ENCODE results near the gene SMYD5.

The SMYD5 gene

GRCh38 chr2:73243884-73244570 lies 30.0 kb downstream of the SMYD5 start:
- peak; percentile 52 for DNase-seq (ENCODE audit: extremely low read depth, low read depth)

GRCh38 chr2:73244580-73244979 lies 30.5 kb downstream of the SMYD5 start:
- no peak for DNase-seq (ENCODE audit: extremely low read depth, low read depth)
- no peak for TF ChIP-seq CTCF (IDR thresholded peaks at IDR 0.05; ENCODE audit: low read depth, low read length)

More at GRCh38 chr2:73243884-73244570, 30.0 kb downstream of the SMYD5 start:
- no peak for TF ChIP-seq CTCF (IDR thresholded peaks at IDR 0.05; ENCODE audit: low read depth, low read length)

- DNase-seq (ENCODE audit: extremely low read depth, low read depth) = no peak
- TF ChIP-seq CTCF (IDR thresholded peaks at IDR 0.05; ENCODE audit: low read depth, low read length) = no peak
Measured at GRCh38 chr2:73246850-73247249, 32.8 kb downstream of the SMYD5 start.

- no peak for DNase-seq (ENCODE audit: extremely low read depth, low read depth)
- no peak for TF ChIP-seq CTCF (IDR thresholded peaks at IDR 0.05; ENCODE audit: low read depth, low read length)
Measured at GRCh38 chr2:73249636-73250035, 35.6 kb downstream of the SMYD5 start.

GRCh38 chr2:73250872-73251846 lies 37.1 kb downstream of the SMYD5 start:
- TF ChIP-seq CTCF (IDR thresholded peaks at IDR 0.05; ENCODE audit: low read depth, low read length) = no peak
- DNase-seq (ENCODE audit: extremely low read depth, low read depth) = no peak

- no peak for DNase-seq (ENCODE audit: extremely low read depth, low read depth)
- TF ChIP-seq CTCF (IDR thresholded peaks at IDR 0.05; ENCODE audit: low read depth, low read length) = no peak
Measured at GRCh38 chr2:73252238-73253027, 38.4 kb downstream of the SMYD5 start.
